HG03175 (cell line): ENCODE measurements around the gene SLC9A9.
"Not testable (repeated sequence)": the region's sequence is repeated elsewhere in the genome, so short reads cannot be mapped to it uniquely, and the experiment has no call there.

Experiments
- ATAC-seq: cut with Tn5 transposase; IDR thresholded peaks from one replicate; pipeline ENCODE4 v1.9.1; 2021; ENCODE audit warnings: mild to moderate bottlenecking, moderate library complexity; ENCODE audit not compliant: unreplicated experiment

Gene SLC9A9

GRCh38 chr3:143810953-143811265 is 37.4 kb downstream of the SLC9A9 start:
- ATAC-seq = no peak

GRCh38 chr3:143810166-143810952 is 37.9 kb downstream of the SLC9A9 start:
- no peak for ATAC-seq

- no peak for ATAC-seq
Measured at GRCh38 chr3:143809121-143809621, 39.1 kb downstream of the SLC9A9 start.

GRCh38 chr3:143808030-143808429 is 40.2 kb downstream of the SLC9A9 start:
- ATAC-seq = no peak

GRCh38 chr3:143806038-143806437 is 42.2 kb downstream of the SLC9A9 start:
- no peak for ATAC-seq

- ATAC-seq = not testable (repeated sequence)
Measured at GRCh38 chr3:143805476-143805875, 42.8 kb downstream of the SLC9A9 start.

GRCh38 chr3:143801046-143801445 is 47.2 kb downstream of the SLC9A9 start:
- ATAC-seq = not testable (repeated sequence)

- not testable (repeated sequence) for ATAC-seq
Measured at GRCh38 chr3:143798151-143798550, 50.1 kb downstream of the SLC9A9 start.

GRCh38 chr3:143795874-143796273 is 52.4 kb downstream of the SLC9A9 start:
- no peak for ATAC-seq

- ATAC-seq = no peak
Measured at GRCh38 chr3:143794793-143795462, 53.3 kb downstream of the SLC9A9 start.

GRCh38 chr3:143793971-143794370 is 54.3 kb downstream of the SLC9A9 start:
- no peak for ATAC-seq

- ATAC-seq = no peak
Measured at GRCh38 chr3:143791386-143791785, 56.9 kb downstream of the SLC9A9 start.

- no peak for ATAC-seq
Measured at GRCh38 chr3:143786219-143787191, 61.8 kb downstream of the SLC9A9 start.

GRCh38 chr3:143784446-143784845 is 63.8 kb downstream of the SLC9A9 start:
- ATAC-seq = no peak

- ATAC-seq = no peak
Measured at GRCh38 chr3:143783851-143784370, 64.4 kb downstream of the SLC9A9 start.

- ATAC-seq = peak; percentile 93
Measured at GRCh38 chr3:143775459-143775858, 72.8 kb downstream of the SLC9A9 start.

- no peak for ATAC-seq
Measured at GRCh38 chr3:143771939-143772338, 76.3 kb downstream of the SLC9A9 start.

GRCh38 chr3:143771258-143771657 is 77.0 kb downstream of the SLC9A9 start:
- no peak for ATAC-seq

- ATAC-seq = no peak
Measured at GRCh38 chr3:143770391-143770790, 77.9 kb downstream of the SLC9A9 start.

- ATAC-seq = no peak
Measured at GRCh38 chr3:143769616-143770015, 78.7 kb downstream of the SLC9A9 start.

- ATAC-seq = no peak
Measured at GRCh38 chr3:143764840-143765239, 83.4 kb downstream of the SLC9A9 start.
